GM12891 (cell line): ENCODE measurements around the gene R3HDM2.

Experiments
- PAX5 ChIP-seq: IDR thresholded peaks from 2 replicates; pipeline ENCODE4 v1.6.1; 2011; ENCODE audit warnings: low read length, moderate library complexity, mild to moderate bottlenecking; ENCODE audit not compliant: insufficient read depth, severe bottlenecking
- POLR2A ChIP-seq: IDR thresholded peaks from 2 replicates; pipeline ENCODE4 v1.6.1; 2011; ENCODE audit warnings: low read depth, low read length, control low read depth
- POLR2AphosphoS5 ChIP-seq: IDR thresholded peaks from 2 replicates; pipeline ENCODE4 v1.6.1; 2011; ENCODE audit warnings: low read depth, low read length, control low read depth
- TAF1 ChIP-seq: IDR thresholded peaks from 2 replicates; pipeline ENCODE4 v1.6.1; 2011; ENCODE audit warnings: low read depth, low read length, control low read depth

- no peak for TF ChIP-seq POLR2A
- no peak for TF ChIP-seq TAF1
- TF ChIP-seq POLR2AphosphoS5, result no peak
- no peak for TF ChIP-seq PAX5
These were observed 152.1 kb downstream of the R3HDM2 start for GRCh38 chr12:57278465-57279381.
